H1 (cell line): ENCODE results near the gene PLEKHA3. TPM values are rescaled to one million over a fixed set of nuclear protein-coding genes. Genes with fewer than 3 reads are reported as not detected.
A peak's percentile ranks its signal among the peaks of the same experiment; 100 is the strongest.

Experiments used
- ASH2L ChIP-seq: fragments of 200-600, 300-600 bp; sonication (generic); IDR thresholded peaks from one replicate; pipeline ENCODE4 v1.7.1; 2017; ENCODE audit warnings: low read length
- CBX5 ChIP-seq: fragments of 300-800, 300-1000 bp; sonication (generic); IDR thresholded peaks from 2 replicates; pipeline ENCODE4 v1.7.1; 2016; ENCODE audit warnings: antibody characterized with exemption, low read length, low read depth
- CEBPB ChIP-seq: IDR thresholded peaks from 2 replicates; pipeline ENCODE4 v1.6.1; 2012; ENCODE audit warnings: low read depth, low read length
- CHD1 ChIP-seq: IDR thresholded peaks from 2 replicates; pipeline ENCODE4 v1.6.1; 2012; ENCODE audit warnings: low read depth, low read length, improper control_type of control experiment
- EGR1 ChIP-seq: IDR thresholded peaks from 2 replicates; pipeline ENCODE4 v1.6.1; 2011; ENCODE audit warnings: low read depth, low read length, borderline replicate concordance
- KDM4A ChIP-seq: IDR thresholded peaks from one replicate; pipeline ENCODE4 v1.7.1; 2012; ENCODE audit warnings: low read depth, mild to moderate bottlenecking, moderate library complexity, low read length, inconsistent platforms; ENCODE audit not compliant: severe bottlenecking
- MAFK ChIP-seq: IDR thresholded peaks from 2 replicates; pipeline ENCODE4 v1.6.1; 2012; ENCODE audit warnings: low read depth, mild to moderate bottlenecking, improper control_type of control experiment, low read length
- MAX ChIP-seq: IDR thresholded peaks from 2 replicates; pipeline ENCODE4 v1.6.1; 2012; ENCODE audit warnings: inconsistent platforms
- NRF1 ChIP-seq: IDR thresholded peaks from 2 replicates; pipeline ENCODE4 v1.6.1; 2011; ENCODE audit warnings: mild to moderate bottlenecking, low read depth, low read length, improper control_type of control experiment
- PHF8 ChIP-seq: fragments of 200-600 bp; sonication (generic); conservative IDR thresholded peaks from 2 replicates; pipeline ENCODE4 v1.7.1; 2012; ENCODE audit warnings: low read depth, mild to moderate bottlenecking, inconsistent platforms, low read length, moderate library complexity
- RBBP5 ChIP-seq: IDR thresholded peaks from 2 replicates; pipeline ENCODE4 v1.7.1; 2012; ENCODE audit warnings: low read depth, mild to moderate bottlenecking, inconsistent platforms, low read length, moderate library complexity, borderline replicate concordance
- SAP30 ChIP-seq: fragments of 300-600 bp; sonication (generic); IDR thresholded peaks from 2 replicates; pipeline ENCODE4 v1.7.1; 2012; ENCODE audit warnings: low read length, moderate library complexity, mild to moderate bottlenecking, inconsistent platforms; ENCODE audit not compliant: insufficient read depth, insufficient replicate concordance
- SRF ChIP-seq: IDR thresholded peaks from 2 replicates; pipeline ENCODE4 v1.6.1; 2011; ENCODE audit warnings: mild to moderate bottlenecking, low read depth, low read length, moderate library complexity
- SUZ12 ChIP-seq: fragments of 200-600 bp; sonication (generic); IDR thresholded peaks from 2 replicates; pipeline ENCODE4 v1.6.1; 2012; ENCODE audit warnings: mild to moderate bottlenecking, inconsistent platforms, low read length, moderate library complexity, mixed read lengths
- TBP ChIP-seq: IDR thresholded peaks from 2 replicates; pipeline ENCODE4 v1.6.1; 2011; ENCODE audit warnings: low read depth, low read length, improper control_type of control experiment
- TCF12 ChIP-seq: IDR thresholded peaks from 2 replicates; pipeline ENCODE4 v1.6.1; 2011; ENCODE audit warnings: low read depth, mild to moderate bottlenecking, low read length
- polyA plus RNA-seq, 7 experiments: library from polyadenylated mRNA; depleted of rRNA in 3 of 7; stranded (reverse) in 5 of 7; unstranded in 2 of 7; fragments of >200 nt in 5 of 7; fragments of 200-250 nt in 2 of 7; gene quantifications; 1 replicate in 5 of 7; 2 replicates in 1 of 7; 4 replicates in 1 of 7; pipeline versions ENCODE4 v1.2.1 to v1.2.3, GENCODE V29; 2011 to 2013; ENCODE audit warnings: missing spikeins in 2 of 7, mixed read lengths in 2 of 7
- total RNA-seq: library from RNA; stranded (reverse); fragmentation: NEBNext Ultra II Directional; extraction: Animal tissue kit (Norgen Biotek cat#: 25700); gene quantifications from 2 replicates; pipeline ENCODE4 v1.2.1, GENCODE V29; 2021
- TF ChIP-seq, protein P1 (sequence below), 3 experiments: IDR thresholded peaks; 1 replicate in 2 of 3; 2 replicates in 1 of 3; pipeline versions ENCODE4 v1.5.1 to v1.6.1; 2011; ENCODE audit warnings: low read length in 3 of 3, mild to moderate bottlenecking in 3 of 3, inconsistent platforms in 2 of 3, low read depth in 1 of 3, moderate library complexity in 1 of 3; ENCODE audit not compliant: insufficient read depth in 1 of 3; ENCODE audit errors: control extremely low read depth in 1 of 3

The PLEKHA3 gene
- total and polyA plus RNA-seq, 2 of the 8 experiments (the other 6 are each of a cell fraction or from before 2014, with no cell fraction given), result 1.9 to 20.1 TPM

- 0 out of 2 replicates have a peak, but pooled peaks have one; percentile 11 for TF ChIP-seq SUZ12
- TF ChIP-seq SRF, result no peak
- no peak for TF ChIP-seq MAFK
- TF ChIP-seq, protein P1, sequence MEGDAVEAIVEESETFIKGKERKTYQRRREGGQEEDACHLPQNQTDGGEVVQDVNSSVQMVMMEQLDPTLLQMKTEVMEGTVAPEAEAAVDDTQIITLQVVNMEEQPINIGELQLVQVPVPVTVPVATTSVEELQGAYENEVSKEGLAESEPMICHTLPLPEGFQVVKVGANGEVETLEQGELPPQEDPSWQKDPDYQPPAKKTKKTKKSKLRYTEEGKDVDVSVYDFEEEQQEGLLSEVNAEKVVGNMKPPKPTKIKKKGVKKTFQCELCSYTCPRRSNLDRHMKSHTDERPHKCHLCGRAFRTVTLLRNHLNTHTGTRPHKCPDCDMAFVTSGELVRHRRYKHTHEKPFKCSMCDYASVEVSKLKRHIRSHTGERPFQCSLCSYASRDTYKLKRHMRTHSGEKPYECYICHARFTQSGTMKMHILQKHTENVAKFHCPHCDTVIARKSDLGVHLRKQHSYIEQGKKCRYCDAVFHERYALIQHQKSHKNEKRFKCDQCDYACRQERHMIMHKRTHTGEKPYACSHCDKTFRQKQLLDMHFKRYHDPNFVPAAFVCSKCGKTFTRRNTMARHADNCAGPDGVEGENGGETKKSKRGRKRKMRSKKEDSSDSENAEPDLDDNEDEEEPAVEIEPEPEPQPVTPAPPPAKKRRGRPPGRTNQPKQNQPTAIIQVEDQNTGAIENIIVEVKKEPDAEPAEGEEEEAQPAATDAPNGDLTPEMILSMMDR (IDR thresholded peaks at IDR 0.05; ENCODE audit: control extremely low read depth in 1 of 3, insufficient read depth in 1 of 3, low read depth in 1 of 3, low read length in 3 of 3), result no peak
- peak; percentile 47; the same call in 1 of the 2 replicates for TF ChIP-seq TBP
- TF ChIP-seq CEBPB, result no peak
- 0 out of 2 replicates have a peak, but pooled peaks have one; percentile 4 for TF ChIP-seq TCF12
- TF ChIP-seq NRF1, result 0 out of 2 replicates have a peak, but pooled peaks have one; percentile 20
- TF ChIP-seq MAX, result 0 out of 2 replicates have a peak, but pooled peaks have one; percentile 19
- 0 out of 2 replicates have a peak, but pooled peaks have one; percentile 5 for TF ChIP-seq EGR1
- TF ChIP-seq PHF8, result peak; percentile 76
- TF ChIP-seq SAP30, result no peak
- no peak for TF ChIP-seq CBX5
- TF ChIP-seq KDM4A, result peak; percentile 71
- peak; percentile 93; the same call in 1 of the 2 replicates for TF ChIP-seq RBBP5
- TF ChIP-seq CHD1, result no peak
- TF ChIP-seq ASH2L, result peak; percentile 92
These were observed at the start of gene PLEKHA3 (continued) for GRCh38 chr2:178480227-178481181.
